ENCODE measurements around the gene BCL2L1.
"Not testable (repeated sequence)": the region's sequence is repeated elsewhere in the genome, so short reads cannot be mapped to it uniquely, and the experiment has no call there.

Gene BCL2L1

GRCh38 chr20:31670371-31671228 is 52.1 kb downstream of the BCL2L1 start:
- DNase-seq (ENCODE audit: low read depth) = peak; percentile 30
- no peak overlapping the region for H3K4me3 ChIP-seq (ENCODE audit: low read length)
- TF ChIP-seq CTCF (conservative IDR thresholded peaks at IDR 0.05; ENCODE audit: low read depth, low read length) = no peak

- DNase-seq (ENCODE audit: low read depth) = no peak
- H3K4me3 ChIP-seq (ENCODE audit: low read length) = no peak overlapping the region
- no peak for TF ChIP-seq CTCF (conservative IDR thresholded peaks at IDR 0.05; ENCODE audit: low read depth, low read length)
Measured at GRCh38 chr20:31669876-31670275, 52.8 kb downstream of the BCL2L1 start.

GRCh38 chr20:31668944-31669343 is 53.7 kb downstream of the BCL2L1 start:
- DNase-seq (ENCODE audit: low read depth); H3K4me3 ChIP-seq (ENCODE audit: low read length): not testable (repeated sequence)

GRCh38 chr20:31667315-31668285 is 55.1 kb downstream of the BCL2L1 start:
- H3K4me3 ChIP-seq (ENCODE audit: low read length) = no peak overlapping the region
- DNase-seq (ENCODE audit: low read depth) = no peak
- no peak for TF ChIP-seq CTCF (conservative IDR thresholded peaks at IDR 0.05; ENCODE audit: low read depth, low read length)

- no peak overlapping the region for H3K4me3 ChIP-seq (ENCODE audit: low read length)
- TF ChIP-seq CTCF (conservative IDR thresholded peaks at IDR 0.05; ENCODE audit: low read depth, low read length) = no peak
- peak; percentile 73 for DNase-seq (ENCODE audit: low read depth)
Measured at GRCh38 chr20:31666258-31667042, 56.2 kb downstream of the BCL2L1 start.

- no peak overlapping the region for H3K4me3 ChIP-seq (ENCODE audit: low read length)
- no peak for TF ChIP-seq CTCF (conservative IDR thresholded peaks at IDR 0.05; ENCODE audit: low read depth, low read length)
- DNase-seq (ENCODE audit: low read depth) = no peak
Measured at GRCh38 chr20:31665753-31666152, 56.9 kb downstream of the BCL2L1 start.

Data from retinal pigment epithelial cell (primary cell).